Measurements from ENCODE around the gene BTBD10.

Gene BTBD10

GRCh38 chr11:13376838-13377237 lies 86.2 kb downstream of the BTBD10 start:
- WGBS (ENCODE audit: insufficient coverage, insufficient read length) = no CpG with 5 or more reads among the region's 8 CpGs
- Histone ChIP-seq H3K27me3 (ENCODE audit: control insufficient read depth, insufficient read depth, low read length) (no peaks in the 10 kb centered on the region), H3K4me3 (ENCODE audit: low read length) (no peak overlapping the region), H3K9me3 (ENCODE audit: control insufficient read depth, insufficient read depth, low read length) (no peaks in the 10 kb centered on the region; the same call in 1 of the 2 replicates), H3K36me3 (ENCODE audit: control insufficient read depth, insufficient read depth, low read length) (no peaks in the 10 kb centered on the region), H3K27ac (ENCODE audit: low read length) (no peak overlapping the region), H3K4me1 (ENCODE audit: control insufficient read depth, insufficient read depth, low read length) (no peaks in the 10 kb centered on the region)
- DNase-seq (ENCODE audit: low read depth, low spot score) = no peak

GRCh38 chr11:13376402-13376801 lies 86.6 kb downstream of the BTBD10 start:
- H3K4me1 ChIP-seq (ENCODE audit: control insufficient read depth, insufficient read depth, low read length) = no peaks in the 10 kb centered on the region
- H3K36me3 ChIP-seq (ENCODE audit: control insufficient read depth, insufficient read depth, low read length) = no peaks in the 10 kb centered on the region
- H3K9me3 ChIP-seq (ENCODE audit: control insufficient read depth, insufficient read depth, low read length) = no peaks in the 10 kb centered on the region; the same call in 1 of the 2 replicates
- no peak overlapping the region for H3K4me3 ChIP-seq (ENCODE audit: low read length)
- DNase-seq (ENCODE audit: low read depth, low spot score) = no peak
- H3K27ac ChIP-seq (ENCODE audit: low read length) = no peak overlapping the region
- H3K27me3 ChIP-seq (ENCODE audit: control insufficient read depth, insufficient read depth, low read length) = no peaks in the 10 kb centered on the region
- no CpG with 5 or more reads among the region's 5 CpGs for WGBS (ENCODE audit: insufficient coverage, insufficient read length)

GRCh38 chr11:13375798-13376197 lies 87.2 kb downstream of the BTBD10 start:
- no peak overlapping the region for H3K27ac ChIP-seq (ENCODE audit: low read length)
- H3K9me3 ChIP-seq (ENCODE audit: control insufficient read depth, insufficient read depth, low read length) = no peaks in the 10 kb centered on the region
- H3K4me3 ChIP-seq (ENCODE audit: low read length) = no peak overlapping the region
- H3K4me1 ChIP-seq (ENCODE audit: control insufficient read depth, insufficient read depth, low read length) = no peaks in the 10 kb centered on the region
- H3K27me3 ChIP-seq (ENCODE audit: control insufficient read depth, insufficient read depth, low read length) = no peaks in the 10 kb centered on the region
- H3K36me3 ChIP-seq (ENCODE audit: control insufficient read depth, insufficient read depth, low read length) = no peaks in the 10 kb centered on the region
- DNase-seq (ENCODE audit: low read depth, low spot score) = no peak

- WGBS (ENCODE audit: insufficient coverage, insufficient read length) = no CpG with 5 or more reads among the region's 2 CpGs
- no peaks in the 10 kb centered on the region for H3K36me3 ChIP-seq (ENCODE audit: control insufficient read depth, insufficient read depth, low read length)
- H3K9me3 ChIP-seq (ENCODE audit: control insufficient read depth, insufficient read depth, low read length) = no peaks in the 10 kb centered on the region
Observed at GRCh38 chr11:13373216-13373615, 89.8 kb downstream of the BTBD10 start.

GRCh38 chr11:13368041-13368446 lies 95.0 kb downstream of the BTBD10 start:
- DNase-seq (ENCODE audit: low read depth, low spot score) = no peak
- no peaks in the 10 kb centered on the region for H3K9me3 ChIP-seq (ENCODE audit: control insufficient read depth, insufficient read depth, low read length)
- no peaks in the 10 kb centered on the region for H3K27me3 ChIP-seq (ENCODE audit: control insufficient read depth, insufficient read depth, low read length)
- H3K36me3 ChIP-seq (ENCODE audit: control insufficient read depth, insufficient read depth, low read length) = no peaks in the 10 kb centered on the region
- no peaks in the 10 kb centered on the region for H3K4me1 ChIP-seq (ENCODE audit: control insufficient read depth, insufficient read depth, low read length)
- no peak overlapping the region for H3K4me3 ChIP-seq (ENCODE audit: low read length)
- no CpG with 5 or more reads among the region's 5 CpGs for WGBS (ENCODE audit: insufficient coverage, insufficient read length)
- H3K27ac ChIP-seq (ENCODE audit: low read length) = no peak overlapping the region

More at GRCh38 chr11:13373216-13373615, 89.8 kb downstream of the BTBD10 start:
- Histone ChIP-seq H3K4me1 (ENCODE audit: control insufficient read depth, insufficient read depth, low read length) (no peaks in the 10 kb centered on the region), H3K27me3 (ENCODE audit: control insufficient read depth, insufficient read depth, low read length) (no peaks in the 10 kb centered on the region), H3K4me3 (ENCODE audit: low read length) (no peak overlapping the region), H3K27ac (ENCODE audit: low read length) (no peak overlapping the region)
- no peak for DNase-seq (ENCODE audit: low read depth, low spot score)

- DNase-seq (ENCODE audit: low read depth, low spot score) = no peak
- H3K27ac ChIP-seq (ENCODE audit: low read length) = no peak overlapping the region
- no peaks in the 10 kb centered on the region for H3K36me3 ChIP-seq (ENCODE audit: control insufficient read depth, insufficient read depth, low read length)
- no peaks in the 10 kb centered on the region for H3K9me3 ChIP-seq (ENCODE audit: control insufficient read depth, insufficient read depth, low read length)
- no CpG with 5 or more reads among the region's 4 CpGs for WGBS (ENCODE audit: insufficient coverage, insufficient read length)
- no peak overlapping the region for H3K4me3 ChIP-seq (ENCODE audit: low read length)
- no peaks in the 10 kb centered on the region for H3K27me3 ChIP-seq (ENCODE audit: control insufficient read depth, insufficient read depth, low read length)
- no peaks in the 10 kb centered on the region for H3K4me1 ChIP-seq (ENCODE audit: control insufficient read depth, insufficient read depth, low read length)
Observed at GRCh38 chr11:13367115-13367514, 95.9 kb downstream of the BTBD10 start.

GRCh38 chr11:13366266-13367026 lies 96.6 kb downstream of the BTBD10 start:
- WGBS (ENCODE audit: insufficient coverage, insufficient read length) = no CpG with 5 or more reads among the region's 7 CpGs
- Histone ChIP-seq H3K27me3 (ENCODE audit: control insufficient read depth, insufficient read depth, low read length) (no peaks in the 10 kb centered on the region), H3K36me3 (ENCODE audit: control insufficient read depth, insufficient read depth, low read length) (no peaks in the 10 kb centered on the region), H3K9me3 (ENCODE audit: control insufficient read depth, insufficient read depth, low read length) (no peaks in the 10 kb centered on the region), H3K4me3 (ENCODE audit: low read length) (no peak overlapping the region), H3K27ac (ENCODE audit: low read length) (no peak overlapping the region), H3K4me1 (ENCODE audit: control insufficient read depth, insufficient read depth, low read length) (no peaks in the 10 kb centered on the region)
- no peak for DNase-seq (ENCODE audit: low read depth, low spot score)

GRCh38 chr11:13364388-13364787 lies 98.6 kb downstream of the BTBD10 start:
- H3K4me1 ChIP-seq (ENCODE audit: control insufficient read depth, insufficient read depth, low read length) = no peaks in the 10 kb centered on the region
- H3K4me3 ChIP-seq (ENCODE audit: low read length) = no peak overlapping the region
- H3K9me3 ChIP-seq (ENCODE audit: control insufficient read depth, insufficient read depth, low read length) = no peaks in the 10 kb centered on the region
- WGBS (ENCODE audit: insufficient coverage, insufficient read length) = no CpG with 5 or more reads among the region's 2 CpGs
- H3K27ac ChIP-seq (ENCODE audit: low read length) = no peak overlapping the region
- no peak for DNase-seq (ENCODE audit: low read depth, low spot score)
- H3K27me3 ChIP-seq (ENCODE audit: control insufficient read depth, insufficient read depth, low read length) = no peaks in the 10 kb centered on the region
- no peaks in the 10 kb centered on the region for H3K36me3 ChIP-seq (ENCODE audit: control insufficient read depth, insufficient read depth, low read length)

- Histone ChIP-seq H3K27me3 (ENCODE audit: control insufficient read depth, insufficient read depth, low read length) (no peaks in the 10 kb centered on the region), H3K27ac (ENCODE audit: low read length) (no peak overlapping the region), H3K4me1 (ENCODE audit: control insufficient read depth, insufficient read depth, low read length) (no peaks in the 10 kb centered on the region), H3K36me3 (ENCODE audit: control insufficient read depth, insufficient read depth, low read length) (no peaks in the 10 kb centered on the region), H3K4me3 (ENCODE audit: low read length) (no peak overlapping the region), H3K9me3 (ENCODE audit: control insufficient read depth, insufficient read depth, low read length) (no peaks in the 10 kb centered on the region)
- no peak for DNase-seq (ENCODE audit: low read depth, low spot score)
- WGBS (ENCODE audit: insufficient coverage, insufficient read length) = no CpG with 5 or more reads among the region's 9 CpGs
Observed at GRCh38 chr11:13362596-13363109, 100.4 kb downstream of the BTBD10 start.

GRCh38 chr11:13358596-13359270 lies 104.3 kb downstream of the BTBD10 start:
- Histone ChIP-seq H3K36me3 (ENCODE audit: control insufficient read depth, insufficient read depth, low read length) (no peaks in the 10 kb centered on the region), H3K27ac (ENCODE audit: low read length) (no peak overlapping the region), H3K4me1 (ENCODE audit: control insufficient read depth, insufficient read depth, low read length) (no peaks in the 10 kb centered on the region), H3K27me3 (ENCODE audit: control insufficient read depth, insufficient read depth, low read length) (no peaks in the 10 kb centered on the region), H3K9me3 (ENCODE audit: control insufficient read depth, insufficient read depth, low read length) (no peaks in the 10 kb centered on the region), H3K4me3 (ENCODE audit: low read length) (no peak overlapping the region)
- no peak for DNase-seq (ENCODE audit: low read depth, low spot score)
- no CpG with 5 or more reads among the region's 6 CpGs for WGBS (ENCODE audit: insufficient coverage, insufficient read length)
